ENCODE data around the gene CHN2.
"Not testable (repeated sequence)": the region's sequence is repeated elsewhere in the genome, so short reads cannot be mapped to it uniquely, and the experiment has no call there.

CHN2 gene

GRCh38 chr7:29518616-29519015, 324.0 kb downstream of the CHN2 start:
- TF ChIP-seq, protein P1, sequence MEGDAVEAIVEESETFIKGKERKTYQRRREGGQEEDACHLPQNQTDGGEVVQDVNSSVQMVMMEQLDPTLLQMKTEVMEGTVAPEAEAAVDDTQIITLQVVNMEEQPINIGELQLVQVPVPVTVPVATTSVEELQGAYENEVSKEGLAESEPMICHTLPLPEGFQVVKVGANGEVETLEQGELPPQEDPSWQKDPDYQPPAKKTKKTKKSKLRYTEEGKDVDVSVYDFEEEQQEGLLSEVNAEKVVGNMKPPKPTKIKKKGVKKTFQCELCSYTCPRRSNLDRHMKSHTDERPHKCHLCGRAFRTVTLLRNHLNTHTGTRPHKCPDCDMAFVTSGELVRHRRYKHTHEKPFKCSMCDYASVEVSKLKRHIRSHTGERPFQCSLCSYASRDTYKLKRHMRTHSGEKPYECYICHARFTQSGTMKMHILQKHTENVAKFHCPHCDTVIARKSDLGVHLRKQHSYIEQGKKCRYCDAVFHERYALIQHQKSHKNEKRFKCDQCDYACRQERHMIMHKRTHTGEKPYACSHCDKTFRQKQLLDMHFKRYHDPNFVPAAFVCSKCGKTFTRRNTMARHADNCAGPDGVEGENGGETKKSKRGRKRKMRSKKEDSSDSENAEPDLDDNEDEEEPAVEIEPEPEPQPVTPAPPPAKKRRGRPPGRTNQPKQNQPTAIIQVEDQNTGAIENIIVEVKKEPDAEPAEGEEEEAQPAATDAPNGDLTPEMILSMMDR (IDR thresholded peaks at IDR 0.05; ENCODE audit: insufficient read depth, low read depth, low read length, missing control alignments): no peak
- DNase-seq (ENCODE audit: low read depth): no peak

GRCh38 chr7:29523728-29524127, 329.2 kb downstream of the CHN2 start:
- TF ChIP-seq, protein P1 (IDR thresholded peaks at IDR 0.05; ENCODE audit: insufficient read depth, low read depth, low read length, missing control alignments): no peak
- no peak for DNase-seq (ENCODE audit: low read depth)
- H3K4me3 ChIP-seq (ENCODE audit: low read depth, low read length): no peak overlapping the region

More at GRCh38 chr7:29518616-29519015, 324.0 kb downstream of the CHN2 start:
- H3K4me3 ChIP-seq (ENCODE audit: low read depth, low read length): no peak overlapping the region

DNA sequence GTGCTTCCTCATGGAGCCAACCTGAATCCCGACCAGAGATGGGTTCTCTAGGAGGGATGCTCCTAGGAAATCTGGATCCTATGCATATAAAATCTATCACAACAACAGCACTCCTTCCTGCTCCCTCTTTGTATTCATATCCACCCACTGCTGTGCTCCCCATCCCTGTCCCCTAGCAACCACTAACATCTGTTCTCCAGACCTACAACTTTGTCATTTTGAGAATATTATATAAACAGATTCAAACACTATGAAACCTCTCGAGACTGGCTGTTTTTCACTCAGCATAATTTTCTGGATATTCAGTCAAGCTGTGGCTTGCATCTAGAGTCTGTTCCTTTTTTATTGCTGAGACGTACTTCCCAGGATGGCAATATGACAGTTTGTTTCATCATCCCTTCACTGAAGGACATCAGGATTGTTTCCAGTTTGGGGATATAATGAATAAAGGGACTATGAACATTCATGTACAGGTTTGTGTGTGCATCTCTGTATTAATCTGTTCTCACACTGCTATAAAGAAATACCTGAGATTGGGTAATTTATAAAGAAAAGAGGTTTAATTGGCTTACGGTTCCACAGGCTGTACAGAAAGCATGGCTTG, 333.0 kb downstream of the CHN2 start:
- DNase-seq (ENCODE audit: low read depth): no peak
- TF ChIP-seq, protein P1 (IDR thresholded peaks at IDR 0.05; ENCODE audit: insufficient read depth, low read depth, low read length, missing control alignments): no peak
- no peak overlapping the region for H3K4me3 ChIP-seq (ENCODE audit: low read depth, low read length)

DNA sequence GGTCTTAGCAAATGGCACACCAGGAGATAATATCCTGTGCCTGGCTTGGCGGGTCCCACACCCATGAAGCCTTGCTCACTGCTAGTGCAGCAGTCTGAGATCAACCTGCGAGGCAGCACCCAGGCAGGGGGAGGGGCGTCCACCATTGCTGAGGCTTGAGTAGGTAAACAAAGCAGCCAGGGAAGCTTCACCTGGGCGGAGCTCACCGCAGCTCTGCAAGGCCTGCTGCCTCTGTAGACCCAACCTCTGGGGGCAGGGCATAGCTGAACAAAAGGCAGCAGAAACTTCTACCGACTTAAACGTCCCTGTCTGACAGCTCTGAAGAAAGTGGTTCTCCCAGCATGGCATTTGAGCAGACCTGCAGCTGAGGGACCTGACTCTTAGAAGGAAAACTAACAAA, 334.0 kb downstream of the CHN2 start:
- not testable (repeated sequence) for DNase-seq (ENCODE audit: low read depth); H3K4me3 ChIP-seq (ENCODE audit: low read depth, low read length)

Measured in GM12865 (cell line).